Measurements from ENCODE around the gene NIBAN1.

- no peak for TF ChIP-seq BRCA1 (IDR thresholded peaks at IDR 0.05; ENCODE audit: low read depth, low read length)
- no peak for TF ChIP-seq RAD21 (IDR thresholded peaks at IDR 0.05 in 1 of 2, conservative IDR thresholded peaks at IDR 0.05 in 1 of 2; ENCODE audit: low read depth in 2 of 2, low read length in 2 of 2)
- no peak for TF ChIP-seq BACH1 (IDR thresholded peaks at IDR 0.05; ENCODE audit: low read length)
- no peak for TF ChIP-seq EZH2 (IDR thresholded peaks at IDR 0.05; ENCODE audit: low read depth, low read length, severe bottlenecking)
- no peak for TF ChIP-seq CTCF (IDR thresholded peaks at IDR 0.05; ENCODE audit: control extremely low read depth in 1 of 3, insufficient read depth in 1 of 3, low read depth in 1 of 3, low read length in 3 of 3)
- no peak for TF ChIP-seq MAX (IDR thresholded peaks at IDR 0.05)
- no peak for TF ChIP-seq TAF1 (IDR thresholded peaks at IDR 0.05; ENCODE audit: low read depth, low read length)
- no peak for TF ChIP-seq POLR2A (IDR thresholded peaks at IDR 0.05; ENCODE audit: control extremely low read depth in 1 of 2, low read depth in 2 of 2, low read length in 2 of 2)
- no peak for TF ChIP-seq TCF12 (IDR thresholded peaks at IDR 0.05; ENCODE audit: low read depth, low read length)
- no peak for TF ChIP-seq JUN (IDR thresholded peaks at IDR 0.05; ENCODE audit: low read depth, low read length)
- TF ChIP-seq JUND (IDR thresholded peaks at IDR 0.05; ENCODE audit: low read length), result no peak
- TF ChIP-seq EGR1 (IDR thresholded peaks at IDR 0.05; ENCODE audit: borderline replicate concordance, low read depth, low read length), result no peak
- no peak for TF ChIP-seq EP300 (IDR thresholded peaks at IDR 0.05; ENCODE audit: borderline replicate concordance in 1 of 2, low read depth in 2 of 2, low read length in 2 of 2)
- no peak for TF ChIP-seq USF2 (IDR thresholded peaks at IDR 0.05; ENCODE audit: low read length)
These were observed 8.1 kb downstream of the NIBAN1 start for GRCh38 chr1:184965944-184966860.
